ENCODE data around the gene TCEANC. TPM values are rescaled to one million over a fixed set of nuclear protein-coding genes. Genes with fewer than 3 reads are reported as not detected.

The TCEANC gene
- polyA plus RNA-seq, 3 donors, result 5.5 to 6.1 (median 6.0) TPM

DNA sequence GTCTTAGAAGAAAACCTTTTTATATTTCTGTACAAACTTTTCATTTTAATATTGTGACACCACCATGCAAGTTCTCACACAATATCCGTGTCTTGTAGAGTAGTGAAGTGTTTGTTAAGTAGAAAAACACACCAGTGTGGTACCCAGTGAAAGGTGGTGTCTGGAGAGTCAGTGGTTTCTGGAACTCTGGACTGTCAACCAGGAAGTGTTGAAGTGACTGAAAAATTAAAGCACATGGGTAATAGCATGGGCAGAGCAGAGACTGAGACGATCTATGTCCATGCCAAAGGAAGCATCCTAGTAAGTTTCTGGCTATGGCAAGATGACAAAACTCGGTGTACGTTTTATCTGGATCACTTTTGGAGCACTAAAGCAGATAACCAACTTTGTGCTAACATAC is 58.2 kb downstream of the TCEANC start:
- DNase-seq (ENCODE audit: extremely low read depth in 1 of 11, low read depth in 9 of 11, low spot score in 4 of 11), result no peak

Other genes with a start within 250 kb of the TCEANC start
- 10 to 100 TPM; 18.3 to 19.5 (median 19.2) TPM for gene EGFL6, start 83.5 kb upstream of the TCEANC start, polyA plus RNA-seq (ENCODE audit: insufficient read length in 3 of 3)
- gene RAB9A, start 36.0 kb downstream of the TCEANC start, polyA plus RNA-seq (ENCODE audit: insufficient read length in 3 of 3), result 10 to 100 TPM; 22.9 to 29.3 (median 25.4) TPM
- gene TRAPPC2, start 81.5 kb downstream of the TCEANC start, polyA plus RNA-seq (ENCODE audit: insufficient read length in 3 of 3), result 10 to 100 TPM; 13.7 to 25.8 (median 21.4) TPM
- 10 to 100 TPM; 35.5 to 72.5 (median 43.3) TPM for gene OFD1, start 81.6 kb downstream of the TCEANC start, polyA plus RNA-seq (ENCODE audit: insufficient read length in 3 of 3)
- 10 to 100 TPM; 18.9 to 24.4 (median 21.8) TPM for gene GPM6B, start 164.0 kb downstream of the TCEANC start, polyA plus RNA-seq (ENCODE audit: insufficient read length in 3 of 3)